ENCODE measurements around the gene POLR3K. TPM values are rescaled to one million over a fixed set of nuclear protein-coding genes. Genes with fewer than 3 reads are reported as not detected.

The POLR3K gene
- total RNA-seq = 1.2 and 2.1 TPM in 2 replicates

DNA sequence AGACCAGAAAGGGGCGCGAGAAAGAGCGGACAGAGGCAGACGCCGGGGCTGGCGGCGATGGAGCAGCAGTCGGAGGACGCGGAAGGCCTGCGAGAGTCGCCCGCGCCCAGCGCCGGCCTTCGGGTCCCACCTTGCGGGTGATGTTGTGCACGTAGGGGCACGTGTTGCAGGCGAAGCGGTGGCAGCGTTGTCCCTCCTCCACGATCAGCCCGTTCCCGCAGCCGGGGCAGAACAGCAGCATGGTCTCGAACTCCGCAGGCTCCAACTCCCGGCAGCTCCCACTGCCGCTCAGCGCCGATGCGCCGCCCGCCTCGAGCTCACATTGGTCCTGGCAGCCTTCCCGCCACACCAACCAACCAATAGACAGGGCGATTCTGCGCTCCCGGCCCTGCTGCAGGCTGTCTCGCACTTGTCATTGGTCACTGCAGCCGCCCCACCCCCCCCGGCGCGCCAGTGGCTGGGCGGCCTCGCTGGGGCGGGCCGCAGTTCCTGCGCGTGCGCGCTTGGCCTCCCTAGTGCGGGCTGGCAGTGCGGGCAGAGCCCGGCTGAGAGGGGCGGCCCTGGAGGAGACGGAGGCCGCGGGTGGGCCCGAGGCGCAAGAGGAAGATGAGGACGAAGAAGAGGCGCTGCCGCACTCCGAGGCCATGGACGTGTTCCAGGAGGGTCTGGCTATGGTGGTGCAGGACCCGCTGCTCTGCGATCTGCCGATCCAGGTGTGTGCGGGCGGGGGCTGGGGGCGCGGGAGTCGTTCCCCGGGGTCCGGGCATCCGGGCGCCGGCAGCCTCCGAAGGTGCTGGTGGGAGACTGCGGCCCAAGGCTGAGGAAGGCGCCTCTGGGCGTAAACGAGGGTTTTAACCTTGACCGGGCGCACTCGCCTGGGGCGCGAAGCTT, at the start of gene POLR3K, which contains the start of gene SNRNP25:
TSS of gene POLR3K (minus strand) at position 263 of the 891 bp plus-strand sequence. CDS start at position 241, 22 bp downstream.
TSS of gene SNRNP25 (plus strand) at position 483 of the 891 bp plus-strand sequence. CDS start at position 672, 189 bp downstream.

DNA sequence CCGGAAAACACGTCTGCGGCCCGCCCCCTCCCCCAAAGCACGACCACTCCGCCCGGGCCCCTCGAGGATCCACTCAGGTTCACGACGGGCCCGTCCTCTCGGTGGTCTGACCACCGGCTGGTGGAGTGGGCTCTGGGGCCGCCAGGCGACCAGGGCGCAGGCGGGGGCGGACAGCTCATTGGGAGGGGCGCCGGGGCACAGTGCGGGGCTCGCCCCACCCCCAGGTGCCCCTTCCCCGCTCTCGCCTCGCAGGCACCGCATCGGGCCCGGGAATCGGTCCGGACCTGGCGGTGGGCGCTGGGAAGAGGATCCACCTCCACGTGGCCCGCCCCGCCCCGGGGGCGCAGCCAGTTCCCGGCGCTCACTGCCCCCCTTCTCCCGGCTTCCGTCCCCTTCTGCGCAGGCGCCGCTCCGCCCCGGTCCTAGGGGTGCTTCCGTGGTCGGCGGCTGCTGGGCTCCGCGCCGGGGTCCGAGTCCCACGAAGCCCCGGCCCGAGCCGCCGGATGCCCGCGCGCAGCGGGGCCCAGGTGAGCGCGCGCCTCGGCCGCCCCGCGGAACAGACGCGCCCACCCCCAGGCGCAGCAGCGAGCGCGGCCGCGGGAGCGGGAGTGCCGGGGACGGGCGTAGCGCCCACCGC, 24.5 kb upstream of the POLR3K start, which contains the start of gene MPG:
TSS of gene MPG (plus strand) at position 419 of the 637 bp plus-strand sequence. CDS start at position 504, 85 bp downstream.

GRCh38 chr16:72561-73548, 19.4 kb upstream of the POLR3K start, which contains the start of gene RHBDF1:
Gene RHBDF1, minus strand, starts transcription at chr16:72631. Its CDS starts 7,616 bp downstream, at chr16:65015.

Small RNA genes within 50 kb of the gene (small RNA-seq; reads per million reads assigned to genes)
- not detected for gene MIR6859-4
- not detected for gene Z69720.2

Other genes with a start within 250 kb of the POLR3K start
- gene SNRNP25, start 220 bp upstream of the POLR3K start, total RNA-seq = 13.7 and 27.8 TPM in 2 replicates
- gene RHBDF1, start 19.0 kb upstream of the POLR3K start, total RNA-seq = 41.8 and 43.2 TPM in 2 replicates
- 161 and 204 TPM in 2 replicates for gene MPG, start 24.6 kb upstream of the POLR3K start, total RNA-seq
- gene NPRL3, start 85.1 kb upstream of the POLR3K start, total RNA-seq = 10.5 and 14.1 TPM in 2 replicates
- gene HBZ, start 99.0 kb upstream of the POLR3K start, total RNA-seq = not detected in 2 replicates
- gene HBM, start 112.4 kb upstream of the POLR3K start, total RNA-seq = not detected in 2 replicates
- gene HBA2, start 119.3 kb upstream of the POLR3K start, total RNA-seq = not detected in 2 replicates
- not detected in 2 replicates for gene HBA1, start 123.1 kb upstream of the POLR3K start, total RNA-seq
- not detected in 2 replicates for gene HBQ1, start 126.9 kb upstream of the POLR3K start, total RNA-seq
- 35.5 and 52.6 TPM in 2 replicates for gene LUC7L, start 175.8 kb upstream of the POLR3K start, total RNA-seq
- gene FAM234A, start 181.2 kb upstream of the POLR3K start, total RNA-seq = 59.7 and 67.1 TPM in 2 replicates
- not detected in 2 replicates for gene RGS11, start 222.3 kb upstream of the POLR3K start, total RNA-seq
- gene ARHGDIG, start 227.0 kb upstream of the POLR3K start, total RNA-seq = not detected in 2 replicates
- gene PDIA2, start 229.6 kb upstream of the POLR3K start, total RNA-seq = not detected in 2 replicates

Measured in placental epithelial cell (primary cell).